Thyroid gland (tissue), 4 donors: ENCODE measurements around the gene SOX10. TPM values are rescaled to one million over a fixed set of nuclear protein-coding genes. Genes with fewer than 3 reads are reported as not detected.

ENCODE experiments used
- DNase-seq, 2 donors: peaks; one replicate each; pipeline ENCODE4 v3.0.0-alpha.2; 2019
- H3K27ac ChIP-seq, 3 donors: fragments of 200-600 bp; sonication (generic); 1 replicate in 2 of 3; 2 replicates in 1 of 3; pipeline ENCODE4 v1.5.1; 2016 to 2019; ENCODE audit warnings: mild to moderate bottlenecking in 1 of 3, moderate library complexity in 1 of 3
- H3K27me3 ChIP-seq: fragments of 200-600 bp; sonication (generic); one replicate; pipeline ENCODE4 v1.5.1; 2019
- H3K36me3 ChIP-seq, 2 donors: fragments of 200-600 bp; sonication (generic); one replicate each; pipeline ENCODE4 v1.5.1; 2016 to 2019
- H3K4me1 ChIP-seq, 2 donors: fragments of 200-600 bp; sonication (generic); one replicate each; pipeline ENCODE4 v1.5.1; 2017 to 2019
- H3K4me3 ChIP-seq, 3 donors: fragments of 200-600 bp; sonication (generic); replicated peaks in 1 of 3; 1 replicate in 2 of 3; 2 replicates in 1 of 3; pipeline ENCODE4 v1.5.1; 2016; ENCODE audit warnings: mild to moderate bottlenecking in 1 of 3
- H3K9me3 ChIP-seq: fragments of 200-600 bp; sonication (generic); one replicate; pipeline ENCODE4 v1.5.1; 2017
- POLR2A ChIP-seq, 2 donors: fragments of 450-650 bp; IDR thresholded peaks; one replicate each; pipeline ENCODE4 v1.6.1; 2017; ENCODE audit warnings: antibody characterized with exemption in 2 of 2, mild to moderate bottlenecking in 2 of 2, moderate library complexity in 1 of 2
- WGBS, 2 donors: methylation state at CpG; one replicate each; pipeline ENCODE4 v1.1.5; 2017; 5-methylcytosine and 5-hydroxymethylcytosine counted together
- intact Hi-C: fragments of 100-400 bp; cut with DNase I; formaldehyde crosslinking; loops from one replicate; pipeline ENCODE4 v1.15.1; 2023
- total RNA-seq, 4 donors: library from RNA; depleted of rRNA; stranded (reverse); fragments of >200 nt; gene quantifications; one replicate each; pipeline ENCODE4 v1.2.3, GENCODE V29; 2016
- TF ChIP-seq, protein P1 (sequence below), 6 experiments: fragments of 200-600 bp in 3 of 6; fragments of 450-650 bp in 3 of 6; sonication (generic) in 3 of 6; IDR thresholded peaks; one replicate each; pipeline ENCODE4 v1.5.1; 2016 to 2019; ENCODE audit warnings: antibody characterized with exemption in 6 of 6, mild to moderate bottlenecking in 2 of 6, inconsistent platforms in 1 of 6, moderate library complexity in 1 of 6

SOX10 gene
- total RNA-seq, 4 donors from 2014 or later: 0.34 TPM; not detected in 3

DNA sequence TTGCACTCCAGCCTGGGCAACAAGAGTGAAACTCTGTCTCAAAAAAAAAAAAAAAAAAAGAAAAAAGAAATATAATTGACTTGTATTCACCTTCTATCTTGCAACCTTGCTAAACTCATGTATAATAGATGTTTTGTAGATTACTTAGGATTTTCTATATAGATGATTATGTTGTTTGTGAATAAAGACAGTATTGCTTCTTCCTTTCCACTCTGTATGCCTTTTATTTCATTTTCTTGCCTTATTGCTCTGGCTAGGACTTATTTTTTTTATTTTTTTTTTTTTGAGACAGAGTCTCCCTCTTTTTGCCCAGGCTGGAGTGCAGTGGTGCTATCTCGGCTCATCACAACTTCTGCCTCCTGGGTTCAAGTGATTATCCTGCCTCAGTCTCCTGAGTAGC is 29.7 kb upstream of the SOX10 start:
- Histone ChIP-seq H3K27ac (no peak overlapping the region), H3K4me1 (peaks cover 15 to 22% of the 10 kb centered on the region in 2 donors), H3K9me3 (no peaks in the 10 kb centered on the region), H3K27me3 (no peaks in the 10 kb centered on the region), H3K4me3 (no peak overlapping the region), H3K36me3 (no peaks in the 10 kb centered on the region)
- no peak for TF ChIP-seq POLR2A (IDR thresholded peaks at IDR 0.05)
- TF ChIP-seq, protein P1, sequence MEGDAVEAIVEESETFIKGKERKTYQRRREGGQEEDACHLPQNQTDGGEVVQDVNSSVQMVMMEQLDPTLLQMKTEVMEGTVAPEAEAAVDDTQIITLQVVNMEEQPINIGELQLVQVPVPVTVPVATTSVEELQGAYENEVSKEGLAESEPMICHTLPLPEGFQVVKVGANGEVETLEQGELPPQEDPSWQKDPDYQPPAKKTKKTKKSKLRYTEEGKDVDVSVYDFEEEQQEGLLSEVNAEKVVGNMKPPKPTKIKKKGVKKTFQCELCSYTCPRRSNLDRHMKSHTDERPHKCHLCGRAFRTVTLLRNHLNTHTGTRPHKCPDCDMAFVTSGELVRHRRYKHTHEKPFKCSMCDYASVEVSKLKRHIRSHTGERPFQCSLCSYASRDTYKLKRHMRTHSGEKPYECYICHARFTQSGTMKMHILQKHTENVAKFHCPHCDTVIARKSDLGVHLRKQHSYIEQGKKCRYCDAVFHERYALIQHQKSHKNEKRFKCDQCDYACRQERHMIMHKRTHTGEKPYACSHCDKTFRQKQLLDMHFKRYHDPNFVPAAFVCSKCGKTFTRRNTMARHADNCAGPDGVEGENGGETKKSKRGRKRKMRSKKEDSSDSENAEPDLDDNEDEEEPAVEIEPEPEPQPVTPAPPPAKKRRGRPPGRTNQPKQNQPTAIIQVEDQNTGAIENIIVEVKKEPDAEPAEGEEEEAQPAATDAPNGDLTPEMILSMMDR (IDR thresholded peaks at IDR 0.05): no peak
- intact Hi-C loops: no loop called here
- DNase-seq: no peak
- 93 to 94% methylated on average over 1 of the region's 1 CpG for WGBS, 2 donors

DNA sequence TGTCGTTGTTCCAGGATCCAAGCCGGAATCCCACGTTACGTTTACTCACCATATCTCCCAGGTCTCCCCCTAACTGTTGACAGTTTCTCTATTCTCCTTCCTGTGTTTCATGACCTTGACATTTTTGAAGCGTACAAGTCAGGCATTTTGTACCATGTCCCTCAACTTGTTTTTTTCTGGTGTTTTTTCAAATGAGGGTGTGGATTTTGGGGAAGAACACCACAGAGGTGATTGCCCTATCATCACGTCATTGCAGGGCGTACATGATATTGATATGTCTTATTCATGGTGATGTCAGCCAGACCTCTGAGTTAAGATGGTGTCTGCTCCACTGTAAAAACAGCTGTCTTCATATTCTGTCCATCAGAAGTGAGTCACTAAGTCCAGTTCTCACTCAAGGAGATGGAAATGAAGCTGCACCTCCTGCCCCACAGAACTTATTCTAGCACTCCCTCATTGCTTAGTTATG is 28.3 kb upstream of the SOX10 start:
- intact Hi-C loops: no loop called here
- TF ChIP-seq POLR2A (IDR thresholded peaks at IDR 0.05): no peak
- TF ChIP-seq, protein P1 (IDR thresholded peaks at IDR 0.05): no peak
- no peak for DNase-seq
- 84 to 89% methylated on average over 7 of the region's 7 CpGs for WGBS, 2 donors
- H3K4me3 ChIP-seq: no peak overlapping the region
- H3K4me1 ChIP-seq: peaks cover 11 to 19% of the 10 kb centered on the region in 2 donors
- H3K27ac ChIP-seq: no peak overlapping the region
- no peaks in the 10 kb centered on the region for H3K27me3 ChIP-seq
- H3K36me3 ChIP-seq: no peaks in the 10 kb centered on the region
- H3K9me3 ChIP-seq: no peaks in the 10 kb centered on the region

DNA sequence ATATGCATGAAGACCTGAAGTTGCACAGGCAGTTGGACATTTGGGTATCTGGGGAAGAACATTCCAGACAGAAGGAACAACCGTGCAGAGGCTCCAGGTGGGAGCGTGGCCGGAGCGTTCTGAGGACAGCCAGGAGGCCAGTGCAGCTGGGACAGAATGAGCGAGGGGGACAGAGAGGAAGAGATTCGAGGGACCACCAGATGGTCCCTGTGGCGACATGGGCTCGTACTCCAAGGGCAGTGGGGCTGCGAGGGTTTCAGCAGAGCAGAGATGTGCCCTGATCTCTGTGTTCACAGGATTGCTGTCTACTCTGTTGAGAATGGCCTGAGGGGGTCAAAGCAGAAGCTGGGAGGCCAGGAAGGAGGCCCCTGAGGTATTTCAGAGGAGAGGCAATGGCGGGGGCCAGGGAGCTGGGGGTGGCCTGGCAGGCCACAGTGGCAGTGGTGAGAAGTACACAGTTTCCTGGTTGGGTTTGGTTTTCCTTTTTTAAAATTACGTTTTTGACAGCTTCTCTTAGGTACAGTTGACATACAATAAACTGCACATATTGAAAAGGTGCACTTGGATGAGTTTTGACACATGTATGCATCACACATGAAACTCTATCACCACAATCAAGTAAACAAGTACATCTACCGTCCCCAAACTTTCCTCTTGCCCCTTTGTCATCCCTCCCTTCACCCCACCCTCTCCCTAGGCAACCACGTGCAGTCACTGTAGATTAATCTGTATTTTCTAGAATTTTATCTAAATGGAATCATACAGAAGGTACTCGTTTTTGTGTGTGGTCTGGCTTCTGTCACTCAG is 24.8 kb upstream of the SOX10 start:
- Histone ChIP-seq H3K9me3 (no peaks in the 10 kb centered on the region), H3K4me1 (no peaks in the 10 kb centered on the region), H3K4me3 (no peak overlapping the region), H3K27me3 (no peaks in the 10 kb centered on the region), H3K36me3 (no peaks in the 10 kb centered on the region), H3K27ac (no peak overlapping the region)
- intact Hi-C loops: no loop called here
- no peak for DNase-seq
- WGBS, 2 donors: 79 to 86% methylated on average over 14 of the region's 14 CpGs
- TF ChIP-seq POLR2A (IDR thresholded peaks at IDR 0.05): no peak
- TF ChIP-seq, protein P1 (IDR thresholded peaks at IDR 0.05): no peak

DNA sequence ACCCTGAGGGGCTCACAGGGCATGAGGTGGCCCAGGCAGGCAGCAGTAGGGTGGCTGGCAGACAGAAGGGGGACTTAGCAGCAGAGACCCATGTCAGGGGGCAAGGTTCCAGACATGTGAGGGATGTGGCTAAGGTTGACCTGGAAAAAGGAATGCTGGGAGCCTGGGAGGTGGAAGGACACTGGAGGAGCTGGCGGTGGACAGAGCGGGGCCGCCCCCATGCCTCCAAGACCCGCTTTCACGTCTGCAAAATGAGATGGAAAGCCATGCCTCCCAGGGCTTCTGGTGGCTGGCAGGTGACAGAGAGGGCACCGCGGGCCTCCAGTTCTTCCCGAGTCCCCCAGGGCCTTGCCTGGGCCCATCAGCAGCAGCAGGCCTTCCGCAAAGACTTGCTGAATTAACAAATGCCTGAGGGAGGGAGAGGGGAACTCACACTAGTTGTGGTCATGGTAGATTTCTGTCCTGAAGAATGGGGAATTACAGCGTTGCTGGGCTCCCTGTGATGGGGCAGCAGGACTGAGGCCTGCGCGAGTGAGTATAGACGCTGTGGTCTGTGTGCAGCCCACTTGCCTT is 23.1 kb upstream of the SOX10 start:
- WGBS, 2 donors: 91 to 92% methylated on average over 12 to 13 of the region's 13 CpGs

More for the DNA sequence above, 23.1 kb upstream of the SOX10 start:
- no peaks in the 10 kb centered on the region for H3K4me1 ChIP-seq
- no peaks in the 10 kb centered on the region for H3K9me3 ChIP-seq
- no peak overlapping the region for H3K4me3 ChIP-seq
- H3K27me3 ChIP-seq: no peaks in the 10 kb centered on the region
- DNase-seq: no peak
- no peak overlapping the region for H3K27ac ChIP-seq
- no peaks in the 10 kb centered on the region for H3K36me3 ChIP-seq
- no peak for TF ChIP-seq POLR2A (IDR thresholded peaks at IDR 0.05)
- TF ChIP-seq, protein P1 (IDR thresholded peaks at IDR 0.05): no peak
- intact Hi-C loops: no loop called here
